ENCODE results near the gene COX7A2L. TPM values are rescaled to one million over a fixed set of nuclear protein-coding genes. Genes with fewer than 3 reads are reported as not detected.

The COX7A2L gene
- total and polyA plus RNA-seq, 4 donors = 55.0 to 102 (median 77.0) TPM

DNA sequence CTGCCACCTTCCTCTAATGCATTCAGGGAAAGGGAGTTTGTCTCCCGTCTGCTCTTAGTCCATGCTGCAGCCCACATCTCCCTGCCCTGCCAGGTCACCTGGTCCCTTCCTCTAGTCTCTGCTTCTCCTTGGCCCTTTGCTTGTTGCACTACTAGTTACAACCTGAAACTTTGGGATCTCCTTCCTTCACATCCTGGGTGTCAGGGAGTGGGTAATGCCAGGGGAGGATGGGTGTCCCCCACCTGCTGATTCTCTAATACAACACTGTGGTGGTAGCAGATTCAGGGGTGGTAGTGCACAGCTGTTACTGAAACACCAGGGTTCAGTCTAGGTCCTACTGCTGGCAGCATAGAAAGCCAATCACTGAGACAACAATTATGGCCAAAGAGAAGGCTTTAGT is 31.2 kb upstream of the COX7A2L start:
- Histone ChIP-seq H3K27me3 (ENCODE audit: control insufficient read depth in 4 of 4, insufficient read depth in 4 of 4, low read length in 3 of 4) (no peaks in the 10 kb centered on the region), H3K9me3 (ENCODE audit: control insufficient read depth in 4 of 4, low read length in 3 of 4) (no peaks in the 10 kb centered on the region), H3K4me1 (ENCODE audit: control insufficient read depth in 4 of 4, insufficient read depth in 4 of 4, low read length in 3 of 4) (no peaks in the 10 kb centered on the region), H3K9ac (ENCODE audit: low read depth in 1 of 2, low read length in 2 of 2) (no peak overlapping the region), H3K36me3 (ENCODE audit: control insufficient read depth in 4 of 4, insufficient read depth in 3 of 4, low read depth in 1 of 4, low read length in 3 of 4) (no peaks in the 10 kb centered on the region), H3K4me3 (ENCODE audit: low read depth in 1 of 3, low read length in 3 of 3) (no peak overlapping the region), H3K27ac (ENCODE audit: low read depth in 1 of 2, low read length in 2 of 2) (no peak overlapping the region)
- 90% methylated on average over 1 of the region's 1 CpG for WGBS
- TF ChIP-seq, protein P1, sequence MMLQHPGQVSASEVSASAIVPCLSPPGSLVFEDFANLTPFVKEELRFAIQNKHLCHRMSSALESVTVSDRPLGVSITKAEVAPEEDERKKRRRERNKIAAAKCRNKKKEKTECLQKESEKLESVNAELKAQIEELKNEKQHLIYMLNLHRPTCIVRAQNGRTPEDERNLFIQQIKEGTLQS (IDR thresholded peaks at IDR 0.05) = no peak
- TF ChIP-seq NR2F2 (IDR thresholded peaks at IDR 0.05) (no peak), TAF1 (conservative IDR thresholded peaks at IDR 0.05) (no peak), FOXA2 (IDR thresholded peaks at IDR 0.05) (no peak), YY1 (IDR thresholded peaks at IDR 0.05) (no peak), MAX (IDR thresholded peaks at IDR 0.05) (no peak), JUND (IDR thresholded peaks at IDR 0.05) (no peak), FOXA1 (IDR thresholded peaks at IDR 0.05) (no peak), CTCF (IDR thresholded peaks at IDR 0.05; ENCODE audit: low read depth, low read length, missing input control) (no peak)
- TF ChIP-seq, protein P2, sequence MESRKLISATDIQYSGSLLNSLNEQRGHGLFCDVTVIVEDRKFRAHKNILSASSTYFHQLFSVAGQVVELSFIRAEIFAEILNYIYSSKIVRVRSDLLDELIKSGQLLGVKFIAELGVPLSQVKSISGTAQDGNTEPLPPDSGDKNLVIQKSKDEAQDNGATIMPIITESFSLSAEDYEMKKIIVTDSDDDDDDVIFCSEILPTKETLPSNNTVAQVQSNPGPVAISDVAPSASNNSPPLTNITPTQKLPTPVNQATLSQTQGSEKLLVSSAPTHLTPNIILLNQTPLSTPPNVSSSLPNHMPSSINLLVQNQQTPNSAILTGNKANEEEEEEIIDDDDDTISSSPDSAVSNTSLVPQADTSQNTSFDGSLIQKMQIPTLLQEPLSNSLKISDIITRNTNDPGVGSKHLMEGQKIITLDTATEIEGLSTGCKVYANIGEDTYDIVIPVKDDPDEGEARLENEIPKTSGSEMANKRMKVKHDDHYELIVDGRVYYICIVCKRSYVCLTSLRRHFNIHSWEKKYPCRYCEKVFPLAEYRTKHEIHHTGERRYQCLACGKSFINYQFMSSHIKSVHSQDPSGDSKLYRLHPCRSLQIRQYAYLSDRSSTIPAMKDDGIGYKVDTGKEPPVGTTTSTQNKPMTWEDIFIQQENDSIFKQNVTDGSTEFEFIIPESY (IDR thresholded peaks at IDR 0.05) = no peak
- no peak for DNase-seq (ENCODE audit: low spot score)

DNA sequence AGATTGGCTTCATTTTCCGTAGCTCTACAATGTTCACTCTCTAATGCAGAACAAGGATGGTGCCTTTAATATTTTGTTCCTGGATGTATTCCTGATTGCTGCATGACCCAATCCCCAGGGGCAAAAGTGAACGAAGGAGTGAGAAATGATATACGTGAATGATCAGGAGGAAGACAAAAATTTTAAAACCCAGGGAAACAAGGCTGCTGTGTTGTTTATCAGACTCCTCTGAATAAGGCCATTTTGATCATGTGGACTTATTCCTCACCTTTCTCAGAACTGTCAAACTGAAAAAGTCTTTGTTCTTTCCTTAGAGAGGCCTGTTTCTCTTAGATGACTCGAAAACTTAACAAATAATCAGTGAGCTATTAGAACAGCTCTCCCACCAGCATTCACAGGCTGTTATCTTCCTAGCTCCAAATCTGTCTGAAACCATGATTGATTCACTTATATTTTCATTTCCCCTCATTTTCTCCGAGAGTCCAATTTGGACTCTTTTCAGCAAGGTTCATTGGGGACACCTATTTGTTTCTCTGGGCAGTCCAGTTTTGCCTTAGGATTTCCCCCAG is 29.5 kb upstream of the COX7A2L start:
- Histone ChIP-seq H3K4me1 (ENCODE audit: control insufficient read depth in 4 of 4, insufficient read depth in 4 of 4, low read length in 3 of 4) (no peaks in the 10 kb centered on the region), H3K9ac (ENCODE audit: low read depth in 1 of 2, low read length in 2 of 2) (no peak overlapping the region), H3K27ac (ENCODE audit: low read depth in 1 of 2, low read length in 2 of 2) (no peak overlapping the region), H3K4me3 (ENCODE audit: low read depth in 1 of 3, low read length in 3 of 3) (no peak overlapping the region), H3K36me3 (ENCODE audit: control insufficient read depth in 4 of 4, insufficient read depth in 3 of 4, low read depth in 1 of 4, low read length in 3 of 4) (no peaks in the 10 kb centered on the region), H3K9me3 (ENCODE audit: control insufficient read depth in 4 of 4, low read length in 3 of 4) (no peaks in the 10 kb centered on the region), H3K27me3 (ENCODE audit: control insufficient read depth in 4 of 4, insufficient read depth in 4 of 4, low read length in 3 of 4) (no peaks in the 10 kb centered on the region)
- WGBS = 86% methylated on average over 5 of the region's 5 CpGs
- no peak for DNase-seq (ENCODE audit: low spot score)
- TF ChIP-seq HNF4A (conservative IDR thresholded peaks at IDR 0.05) (no peak), FOXA2 (IDR thresholded peaks at IDR 0.05) (no peak), JUND (IDR thresholded peaks at IDR 0.05) (no peak), YY1 (IDR thresholded peaks at IDR 0.05) (no peak), GABPA (IDR thresholded peaks at IDR 0.05 in 1 of 2, conservative IDR thresholded peaks at IDR 0.05 in 1 of 2) (no peak), HNF4G (IDR thresholded peaks at IDR 0.05) (no peak), REST (IDR thresholded peaks at IDR 0.05) (no peak), FOXA1 (IDR thresholded peaks at IDR 0.05) (no peak), TAF1 (conservative IDR thresholded peaks at IDR 0.05) (no peak), MAX (IDR thresholded peaks at IDR 0.05) (no peak), RXRA (IDR thresholded peaks at IDR 0.05) (no peak), NR2F2 (IDR thresholded peaks at IDR 0.05) (no peak), CTCF (IDR thresholded peaks at IDR 0.05; ENCODE audit: low read depth, low read length, missing input control) (no peak), SP1 (IDR thresholded peaks at IDR 0.05) (no peak), EGR1 (IDR thresholded peaks at IDR 0.05; ENCODE audit: low read depth in 2 of 2) (no peak), RAD21 (IDR thresholded peaks at IDR 0.05) (no peak)
- TF ChIP-seq, protein P2 (IDR thresholded peaks at IDR 0.05) = no peak
- TF ChIP-seq, protein P1 (IDR thresholded peaks at IDR 0.05) = no peak
